HUES64 (cell line): ENCODE results near the gene MAMDC4.
"Not testable (repeated sequence)": the region's sequence is repeated elsewhere in the genome, so short reads cannot be mapped to it uniquely, and the experiment has no call there.

Experiments used
- H3K27ac ChIP-seq: 2 replicates; pipeline ENCODE4 v1.7.0; 2013; ENCODE audit warnings: low read depth, low read length, inconsistent platforms
- H3K27me3 ChIP-seq: 2 replicates; pipeline ENCODE4 v1.6.1; 2013; ENCODE audit warnings: mild to moderate bottlenecking, low read length; ENCODE audit not compliant: insufficient read depth
- H3K36me3 ChIP-seq: 2 replicates; pipeline ENCODE4 v1.6.1; 2013; ENCODE audit warnings: mild to moderate bottlenecking, low read length; ENCODE audit not compliant: insufficient read depth
- H3K4me1 ChIP-seq: 2 replicates; pipeline ENCODE4 v1.6.1; 2013; ENCODE audit warnings: mild to moderate bottlenecking, low read length, moderate library complexity; ENCODE audit not compliant: insufficient read depth
- H3K4me3 ChIP-seq: 2 replicates; pipeline ENCODE4 v1.5.1; 2013; ENCODE audit warnings: mild to moderate bottlenecking, low read length, moderate library complexity
- H3K9ac ChIP-seq: 2 replicates; pipeline ENCODE4 v1.6.1; 2013; ENCODE audit warnings: mild to moderate bottlenecking, low read depth, low read length
- H3K9me3 ChIP-seq: 2 replicates; pipeline ENCODE4 v1.6.1; 2013; ENCODE audit warnings: low read depth, low read length; ENCODE audit not compliant: insufficient read depth
- WGBS: fragments of 150-250, 120-280 bp; methylation state at CpG from one replicate; pipeline ENCODE4 v1.1.7; 2013; ENCODE audit warnings: missing lambda C conversion rate; 5-methylcytosine and 5-hydroxymethylcytosine counted together

MAMDC4 gene

DNA sequence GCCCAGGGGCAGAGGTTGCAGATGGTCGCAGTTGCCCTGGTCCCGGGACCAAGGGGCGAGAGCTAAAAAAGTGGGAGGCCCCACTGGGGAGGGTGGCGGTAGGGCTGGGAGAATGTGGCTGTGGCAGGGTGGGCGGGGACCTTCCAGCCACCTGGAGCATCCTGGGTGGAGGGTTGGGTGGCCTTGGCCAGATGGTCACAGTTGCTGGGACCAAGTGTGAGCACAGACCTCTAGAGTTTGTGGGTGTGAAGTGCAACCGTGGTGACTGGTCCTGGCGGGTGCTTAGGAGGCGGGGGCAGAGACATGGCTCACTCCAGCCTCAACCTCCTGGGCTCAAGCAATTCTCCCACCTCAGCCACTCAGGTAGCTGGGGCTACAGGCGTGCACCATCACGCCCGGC, 28.5 kb downstream of the MAMDC4 start:
- no peaks in the 10 kb centered on the region for H3K36me3 ChIP-seq
- 85% methylated on average over 11 of the region's 11 CpGs for WGBS
- no peak overlapping the region for H3K27ac ChIP-seq
- no peaks in the 10 kb centered on the region for H3K27me3 ChIP-seq
- no peak overlapping the region for H3K9ac ChIP-seq
- no peaks in the 10 kb centered on the region for H3K9me3 ChIP-seq
- no peaks in the 10 kb centered on the region for H3K4me1 ChIP-seq
- H3K4me3 ChIP-seq, result no peak overlapping the region

DNA sequence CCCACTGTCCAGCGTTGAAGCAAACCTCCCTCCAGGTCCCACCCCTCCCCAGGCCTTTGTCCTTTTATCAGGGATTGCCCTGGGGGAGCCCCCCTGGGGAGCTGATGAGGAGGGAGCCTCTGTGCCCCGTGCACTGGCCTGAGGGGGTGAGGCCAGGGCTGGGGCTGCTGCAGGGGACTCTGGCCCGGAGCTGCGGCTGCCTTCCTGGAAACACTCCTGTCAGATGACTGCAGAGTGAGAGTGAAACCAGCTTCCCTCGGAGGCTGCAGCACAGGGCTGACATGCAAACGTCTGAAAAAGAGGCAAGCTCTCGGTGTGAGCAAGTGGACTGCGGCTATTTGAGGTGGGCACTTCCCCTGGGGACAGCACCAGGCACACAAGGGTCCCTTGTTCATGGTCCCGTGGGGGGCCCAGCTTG, 29.6 kb downstream of the MAMDC4 start:
- Histone ChIP-seq H3K36me3 (no peaks in the 10 kb centered on the region), H3K4me1 (no peaks in the 10 kb centered on the region), H3K27ac (no peak overlapping the region), H3K9ac (no peak overlapping the region), H3K4me3 (no peak overlapping the region), H3K27me3 (no peaks in the 10 kb centered on the region), H3K9me3 (no peaks in the 10 kb centered on the region)
- WGBS, result 34% methylated on average over 9 of the region's 9 CpGs

DNA sequence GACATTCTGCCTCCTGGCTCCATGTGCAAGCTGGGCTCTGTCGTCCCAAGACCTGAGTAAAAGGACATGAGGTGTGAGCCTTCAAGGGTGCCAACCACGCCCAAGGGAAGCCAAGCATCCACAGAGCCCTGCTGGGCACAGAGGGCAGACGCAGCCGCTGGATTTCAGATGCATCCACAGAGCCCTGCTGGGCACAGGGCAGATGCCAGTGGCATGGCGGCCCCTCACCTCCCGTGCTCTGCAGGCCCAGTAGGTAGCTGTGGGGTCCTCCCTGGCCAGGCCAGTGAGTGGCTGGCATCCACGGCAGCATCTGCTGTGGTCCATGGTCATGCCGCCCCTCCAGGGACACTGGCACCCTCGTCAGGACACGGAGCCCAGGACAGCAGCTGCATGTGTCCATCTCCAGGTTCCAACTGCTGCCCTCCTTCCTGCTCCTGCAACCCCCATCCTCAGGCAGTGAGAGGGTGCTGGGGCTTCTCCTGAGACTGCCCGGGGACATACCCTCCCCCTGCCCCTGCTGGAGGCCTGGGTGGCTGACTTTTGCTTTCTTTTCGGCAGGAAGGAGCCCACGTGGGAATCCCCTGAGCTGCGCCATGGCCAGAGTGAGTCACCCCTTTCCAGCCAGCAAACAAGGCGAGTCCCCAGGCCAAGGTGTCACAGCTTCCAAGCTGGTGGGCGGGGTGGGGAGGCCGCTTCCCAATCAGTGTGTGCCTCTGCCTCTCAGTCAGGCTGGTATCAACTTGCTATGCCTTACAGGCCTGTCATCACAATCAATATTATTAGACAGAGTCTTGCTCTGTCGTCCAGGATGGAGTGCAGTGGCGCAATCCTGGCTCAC, 30.2 kb downstream of the MAMDC4 start:
- Histone ChIP-seq H3K4me1 (peaks cover 3% of the 10 kb centered on the region; the same call in 1 of the 2 replicates), H3K36me3 (no peaks in the 10 kb centered on the region), H3K27ac (no peak overlapping the region), H3K27me3 (no peaks in the 10 kb centered on the region), H3K9me3 (no peaks in the 10 kb centered on the region), H3K4me3 (no peak overlapping the region), H3K9ac (no peak overlapping the region)
- 63% methylated on average over 19 of the region's 19 CpGs for WGBS

DNA sequence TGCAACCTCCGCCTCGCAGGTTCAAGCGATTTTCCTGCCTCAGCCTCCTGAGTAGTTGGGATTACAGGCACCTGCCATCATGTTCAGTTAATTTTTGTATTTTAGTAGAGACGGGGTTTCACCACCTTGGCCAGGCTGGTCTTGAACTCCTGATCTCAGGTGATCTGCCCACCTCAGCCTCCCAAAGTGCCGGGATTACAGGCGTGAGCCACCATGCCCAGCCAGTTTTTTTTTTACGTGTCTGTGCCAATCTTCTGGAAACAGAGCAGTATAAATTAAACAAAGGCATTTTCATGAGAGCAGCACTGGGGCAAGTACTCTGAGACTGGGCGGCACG, 30.8 kb downstream of the MAMDC4 start:
- H3K9ac ChIP-seq, H3K27me3 ChIP-seq, H3K27ac ChIP-seq, H3K9me3 ChIP-seq, H3K4me3 ChIP-seq, H3K36me3 ChIP-seq, H3K4me1 ChIP-seq: not testable (repeated sequence)
- 91% methylated on average over 9 of the region's 9 CpGs for WGBS

DNA sequence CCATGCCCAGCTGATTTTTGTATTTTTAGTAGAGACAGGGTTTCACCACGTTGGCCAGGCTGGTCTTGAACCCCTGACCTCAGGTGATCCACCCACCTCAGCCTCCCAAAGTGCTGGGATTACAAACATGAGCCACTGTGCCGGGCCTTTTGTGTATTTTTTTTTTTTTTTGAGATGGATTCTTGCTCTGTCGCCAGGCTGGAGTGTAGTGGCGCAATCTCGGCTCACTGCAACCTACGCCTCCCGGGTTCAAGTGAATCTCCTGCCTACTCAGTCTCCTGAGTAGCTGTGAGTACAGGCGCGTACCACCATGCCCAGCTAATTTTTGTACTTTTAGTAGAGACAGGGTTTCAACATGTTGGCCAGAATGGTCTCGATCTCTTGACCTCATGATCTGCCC, 31.5 kb downstream of the MAMDC4 start:
- H3K4me3 ChIP-seq, H3K9ac ChIP-seq, H3K27ac ChIP-seq, H3K4me1 ChIP-seq, H3K27me3 ChIP-seq, H3K9me3 ChIP-seq, H3K36me3 ChIP-seq: not testable (repeated sequence)
- 95% methylated on average over 10 of the region's 10 CpGs for WGBS

DNA sequence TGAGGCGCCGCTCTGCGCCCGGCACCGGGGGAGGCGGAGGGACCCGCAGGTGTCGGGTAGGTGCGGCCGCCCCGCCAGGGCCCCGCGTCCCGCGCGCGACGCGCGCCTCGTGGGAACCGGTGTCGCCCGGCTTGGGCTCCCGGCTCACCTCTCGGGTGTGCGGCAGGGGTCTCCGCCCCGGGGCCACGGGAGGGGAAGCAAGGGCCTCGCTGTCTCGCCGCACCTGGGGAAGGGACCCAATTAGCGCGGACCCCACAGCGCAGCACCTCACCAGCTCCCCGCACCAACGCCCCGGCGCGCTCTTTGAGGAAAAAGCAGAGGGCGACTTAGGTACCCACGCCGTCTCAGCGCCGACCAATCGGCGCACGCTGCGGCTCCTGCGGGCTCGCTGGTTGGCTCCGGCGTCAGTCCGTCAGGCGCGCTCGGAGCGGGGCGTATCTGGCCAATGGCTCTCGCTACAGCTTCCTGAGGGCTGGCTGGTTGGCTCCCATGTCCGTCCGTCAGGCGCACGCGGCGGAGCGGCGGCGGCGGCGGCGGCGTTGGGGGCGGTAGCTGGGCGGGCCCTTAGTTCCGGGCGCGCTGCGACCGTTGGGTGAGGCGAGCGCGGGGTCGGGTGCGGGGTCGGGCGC, 33.9 kb downstream of the MAMDC4 start, which contains the start of gene TRAF2:
Gene TRAF2, plus strand, starts transcription at position 567 of the 629 bp plus-strand sequence. CDS start 12,225 bp downstream, outside the sequence.
- H3K27me3 ChIP-seq, result no peaks in the 10 kb centered on the region
- peak within 1 kb of the TSS; percentile 89 for H3K4me3 ChIP-seq
- no peaks in the 10 kb centered on the region for H3K9me3 ChIP-seq
- H3K9ac ChIP-seq, result peak within 1 kb of the TSS; percentile 89
- under 1% methylated on average over 88 of the region's 88 CpGs for WGBS
- H3K4me1 ChIP-seq, result peaks cover 7% of the 10 kb centered on the region; the same call in 1 of the 2 replicates
- H3K36me3 ChIP-seq, result peaks cover 8% of the 10 kb centered on the region
- H3K27ac ChIP-seq, result peak within 1 kb of the TSS; percentile 49

DNA sequence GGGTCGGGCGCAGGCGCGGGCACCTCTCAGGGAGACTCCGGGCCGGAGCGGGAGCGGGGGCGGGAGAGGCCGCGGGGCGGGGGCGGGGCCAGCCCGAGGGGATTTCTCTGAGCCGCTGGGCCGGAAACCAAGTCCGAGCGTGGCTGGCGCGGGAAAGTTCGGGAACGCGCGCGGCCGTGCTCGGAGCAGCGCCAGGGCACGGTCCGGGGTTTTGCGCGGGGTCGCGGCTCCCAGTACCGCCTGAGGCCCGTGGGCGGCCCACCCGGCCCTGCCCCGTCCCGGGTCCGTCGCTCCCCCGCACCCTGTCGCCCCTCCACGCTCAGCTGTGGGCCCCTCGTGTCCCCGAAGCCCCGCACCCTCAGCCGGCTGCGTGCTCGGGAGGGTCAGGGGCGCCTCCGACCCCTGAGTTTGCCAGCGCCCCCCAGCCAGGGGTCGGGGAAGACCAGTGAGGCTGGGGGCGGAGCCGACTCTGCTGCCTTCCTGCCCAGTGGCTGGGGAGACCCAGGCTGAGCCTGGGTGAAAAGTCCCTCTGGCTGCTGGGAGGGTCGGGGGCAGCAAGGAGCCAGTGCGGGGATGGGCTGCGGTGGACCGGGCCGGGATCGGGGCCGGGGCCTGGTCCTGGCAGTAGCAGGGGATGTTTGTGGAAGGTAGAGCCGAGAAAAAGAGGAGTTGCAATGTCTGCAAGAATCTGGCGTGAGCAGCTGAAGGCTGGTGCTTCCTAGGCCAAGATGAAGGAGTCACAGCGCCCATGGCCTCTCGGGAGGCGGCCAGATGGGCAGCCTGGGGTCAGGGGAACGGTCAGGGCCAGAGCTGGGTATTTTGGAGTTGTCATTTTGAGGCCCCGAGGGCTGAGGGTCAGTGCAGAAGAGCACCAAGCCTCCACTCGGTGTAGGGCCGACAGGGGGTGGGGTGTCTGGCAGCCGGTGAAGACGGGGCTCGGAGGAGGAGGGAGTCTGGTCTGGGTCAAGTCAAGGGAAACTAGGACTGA, 34.8 kb downstream of the MAMDC4 start:
- WGBS, result 4% methylated on average over 76 of the region's 76 CpGs
- peak overlapping the region; percentile 89 for H3K9ac ChIP-seq
- no peaks in the 10 kb centered on the region for H3K27me3 ChIP-seq
- peaks cover 7% of the 10 kb centered on the region; the same call in 1 of the 2 replicates for H3K4me1 ChIP-seq
- peak overlapping the region; percentile 89 for H3K4me3 ChIP-seq
- no peaks in the 10 kb centered on the region for H3K9me3 ChIP-seq
- H3K36me3 ChIP-seq, result peaks cover 14% of the 10 kb centered on the region
- H3K27ac ChIP-seq, result peak overlapping the region; percentile 49

DNA sequence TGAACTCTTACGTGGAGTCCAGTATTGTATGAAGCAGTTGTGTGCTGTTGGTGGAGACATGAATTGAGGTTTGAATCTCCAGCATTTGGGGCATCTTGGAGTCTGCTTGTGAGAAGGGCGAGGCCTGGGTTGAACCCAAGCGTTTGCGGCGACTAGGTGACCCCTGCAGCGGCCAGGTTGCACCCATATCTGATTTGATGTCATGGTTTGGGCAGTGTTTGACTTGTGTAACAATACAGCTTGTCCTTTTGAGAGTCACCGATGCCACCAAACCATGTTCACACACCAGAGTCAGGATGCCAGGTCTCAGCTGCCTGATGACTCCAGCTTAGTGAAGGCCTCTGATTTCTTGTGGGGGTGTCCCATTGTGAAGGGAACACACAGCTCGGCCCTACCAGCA, 36.3 kb downstream of the MAMDC4 start:
- Histone ChIP-seq H3K27ac (no peak overlapping the region), H3K4me3 (no peak overlapping the region), H3K4me1 (peaks cover 7% of the 10 kb centered on the region; the same call in 1 of the 2 replicates), H3K9me3 (no peaks in the 10 kb centered on the region), H3K27me3 (no peaks in the 10 kb centered on the region), H3K9ac (no peak overlapping the region), H3K36me3 (peaks cover 20% of the 10 kb centered on the region)
- 96% methylated on average over 8 of the region's 8 CpGs for WGBS

DNA sequence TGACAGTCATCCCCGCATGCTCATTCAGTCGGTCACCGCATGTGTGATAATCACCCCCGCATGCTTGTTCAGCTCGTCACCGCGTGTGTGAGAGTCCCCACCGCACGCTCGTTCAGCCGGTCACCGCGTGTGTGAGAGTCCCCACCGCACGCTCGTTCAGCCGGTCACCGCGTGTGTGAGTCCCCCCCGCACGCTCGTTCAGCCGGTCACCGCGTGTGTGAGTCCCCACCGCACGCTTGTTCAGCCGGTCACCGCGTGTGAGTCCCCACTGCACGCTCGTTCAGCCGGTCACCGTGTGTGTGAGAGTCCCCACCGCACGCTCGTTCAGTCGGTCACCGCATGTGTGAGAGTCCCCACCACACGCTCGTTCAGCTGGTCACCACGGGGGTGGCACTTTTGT, 37.7 kb downstream of the MAMDC4 start:
- peaks cover 20% of the 10 kb centered on the region for H3K36me3 ChIP-seq

DNA sequence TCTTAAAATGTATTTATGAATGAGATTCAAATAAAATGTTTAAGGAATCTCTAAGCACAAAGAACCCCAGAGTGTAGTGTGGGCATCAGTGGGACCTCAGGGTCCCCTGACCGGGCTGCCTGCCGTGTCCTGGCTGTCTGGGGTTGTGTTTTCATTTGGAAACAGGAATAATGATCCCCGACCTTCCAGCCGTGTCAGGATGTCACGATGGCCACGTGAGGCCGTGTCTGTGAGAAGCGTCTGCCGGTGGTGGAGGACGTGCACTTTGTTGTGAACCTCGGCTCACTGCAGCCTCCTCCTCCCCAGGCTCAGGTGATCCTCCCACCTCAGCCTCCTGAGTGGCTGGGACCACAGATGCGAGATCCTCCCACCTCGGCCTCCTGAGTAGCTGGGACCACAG, 38.5 kb downstream of the MAMDC4 start:
- Histone ChIP-seq H3K36me3 (peaks cover 20% of the 10 kb centered on the region), H3K27ac (no peak overlapping the region), H3K27me3 (no peaks in the 10 kb centered on the region), H3K4me1 (peaks cover 7% of the 10 kb centered on the region; the same call in 1 of the 2 replicates), H3K9ac (no peak overlapping the region), H3K4me3 (no peak overlapping the region), H3K9me3 (no peaks in the 10 kb centered on the region)
- 94% methylated on average over 13 of the region's 13 CpGs for WGBS

More for the DNA sequence above, 37.7 kb downstream of the MAMDC4 start:
- WGBS, result 95% methylated on average over 42 of the region's 42 CpGs
- Histone ChIP-seq H3K27ac (no peak overlapping the region), H3K27me3 (no peaks in the 10 kb centered on the region), H3K4me1 (peaks cover 7% of the 10 kb centered on the region; the same call in 1 of the 2 replicates), H3K9ac (no peak overlapping the region), H3K9me3 (no peaks in the 10 kb centered on the region), H3K4me3 (no peak overlapping the region)
